Heart left ventricle (tissue), 13 donors: ENCODE measurements around the gene RPS26.
"Not testable (repeated sequence)": the region's sequence is repeated elsewhere in the genome, so short reads cannot be mapped to it uniquely, and the experiment has no call there.

ENCODE experiments used
- POLR2A ChIP-seq, 2 donors: fragments of 450-650 bp; IDR thresholded peaks; one replicate each; pipeline ENCODE4 v1.6.1; 2017; ENCODE audit warnings: antibody characterized with exemption in 2 of 2, mild to moderate bottlenecking in 2 of 2, moderate library complexity in 2 of 2
- TF ChIP-seq, protein P1 (sequence below), 12 donors: fragments of 200-600 bp; sonication (generic) in 4 of 12; IDR thresholded peaks; one replicate each; pipeline versions ENCODE4 v1.5.0 to v1.8.0; 2018 to 2022; ENCODE audit warnings: antibody characterized with exemption in 12 of 12, mild to moderate bottlenecking in 5 of 12
- donor health status: ischemic (EF 13 %, LVEDD 7.1; RV severe dilation, severe dysfunction).
- donor health status: DM: no; HTN: yes; CAD: no.
- donor health status: DM: no; HTN: no; CAD: no.
- donor health status: ischemic (EF 25% LVEDD 6.9; RV normal size, moderate dysfunction).
- donor health status: ischemic (EF 25% LVEDD 5.7; RV mildly dilated, moderate dysfunction).
- donor health status: ischemic (EF 35%, LVEDD 5.7; RV mildly dilated, moderate dysfunction).
- donor health status: nonischemic (EF 11% LVEDD 7.7; RV severe dilation, severe dysfunction).
- donor health status: DM: yes; HTN: yes; CAD: no.
- donor health status: PGD.
- donor health status: ischemic (EF 29% LVEDD 5.4; RV normal size, mild dysfunction).
- donor health status: nonischemic (EF 23%, LVEDD 6.1; RV moderate dilation, normal function).

- TF ChIP-seq, protein P1, sequence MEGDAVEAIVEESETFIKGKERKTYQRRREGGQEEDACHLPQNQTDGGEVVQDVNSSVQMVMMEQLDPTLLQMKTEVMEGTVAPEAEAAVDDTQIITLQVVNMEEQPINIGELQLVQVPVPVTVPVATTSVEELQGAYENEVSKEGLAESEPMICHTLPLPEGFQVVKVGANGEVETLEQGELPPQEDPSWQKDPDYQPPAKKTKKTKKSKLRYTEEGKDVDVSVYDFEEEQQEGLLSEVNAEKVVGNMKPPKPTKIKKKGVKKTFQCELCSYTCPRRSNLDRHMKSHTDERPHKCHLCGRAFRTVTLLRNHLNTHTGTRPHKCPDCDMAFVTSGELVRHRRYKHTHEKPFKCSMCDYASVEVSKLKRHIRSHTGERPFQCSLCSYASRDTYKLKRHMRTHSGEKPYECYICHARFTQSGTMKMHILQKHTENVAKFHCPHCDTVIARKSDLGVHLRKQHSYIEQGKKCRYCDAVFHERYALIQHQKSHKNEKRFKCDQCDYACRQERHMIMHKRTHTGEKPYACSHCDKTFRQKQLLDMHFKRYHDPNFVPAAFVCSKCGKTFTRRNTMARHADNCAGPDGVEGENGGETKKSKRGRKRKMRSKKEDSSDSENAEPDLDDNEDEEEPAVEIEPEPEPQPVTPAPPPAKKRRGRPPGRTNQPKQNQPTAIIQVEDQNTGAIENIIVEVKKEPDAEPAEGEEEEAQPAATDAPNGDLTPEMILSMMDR (IDR thresholded peaks at IDR 0.05) = not testable (repeated sequence)
- not testable (repeated sequence) for TF ChIP-seq POLR2A (IDR thresholded peaks at IDR 0.05)
Observed at GRCh38 chr12:55999522-55999921, 42.2 kb upstream of the RPS26 start.
